ENCODE measurements around the gene MAP1S. TPM values are rescaled to one million over a fixed set of nuclear protein-coding genes. Genes with fewer than 3 reads are reported as not detected.

The MAP1S gene
- total and polyA plus RNA-seq, 2 of the 8 experiments (the other 6 are each of a cell fraction or from before 2014, with no cell fraction given) = 66.7 to 115 TPM

DNA sequence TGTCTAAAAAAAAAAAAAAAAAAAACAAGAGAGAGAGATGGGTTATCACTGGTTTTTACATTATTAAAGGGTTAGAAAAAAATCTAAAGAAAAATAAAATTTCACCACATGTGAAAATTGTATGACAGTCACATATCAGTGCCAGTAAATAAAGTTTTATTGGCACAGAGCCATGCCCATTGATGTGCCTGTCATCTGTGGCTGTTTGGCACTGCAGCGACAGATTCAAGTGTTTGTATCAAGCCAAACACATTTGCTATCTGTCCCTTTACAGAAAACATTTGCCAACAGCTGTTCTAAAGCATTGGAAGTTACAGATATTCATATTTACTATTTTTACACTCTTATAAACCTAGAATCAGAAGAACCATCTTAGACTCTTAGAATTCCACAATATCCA lies 48.3 kb downstream of the MAP1S start:
- Histone ChIP-seq H3K56ac (replicated peaks; ENCODE audit: insufficient read length, low read depth, low read length) (no peak overlapping the region), H2BK12ac (ENCODE audit: low read depth, low read length) (no peak overlapping the region), H3K4ac (replicated peaks; ENCODE audit: insufficient read length, low read depth, low read length) (no peak overlapping the region), H3K79me1 (ENCODE audit: low read depth, low read length) (no peaks in the 10 kb centered on the region), H3K23ac (ENCODE audit: insufficient read length) (no peak overlapping the region), H2BK120ac (replicated peaks; ENCODE audit: low read depth, low read length) (no peak overlapping the region), H3K4me2 (ENCODE audit: insufficient read depth in 1 of 2, low read depth in 2 of 2, low read length in 2 of 2) (no peak overlapping the region), H2BK5ac (ENCODE audit: low read depth, low read length) (no peak overlapping the region), H3K27me3 (replicated peaks in 1 of 4; ENCODE audit: control insufficient read depth in 3 of 4, extremely low read depth in 1 of 4, insufficient read depth in 3 of 4, low read length in 3 of 4) (no peaks in the 10 kb centered on the region), H4K91ac (replicated peaks; ENCODE audit: insufficient read length, low read length) (no peak overlapping the region), H3K14ac (ENCODE audit: insufficient read length) (no peak overlapping the region), H3K23me2 (ENCODE audit: low read depth, low read length) (no peaks in the 10 kb centered on the region), H2AFZ (ENCODE audit: low read length) (no peak overlapping the region), H4K5ac (ENCODE audit: insufficient read length, low read depth, low read length) (no peak overlapping the region), H4K20me1 (replicated peaks in 1 of 2; ENCODE audit: control insufficient read depth in 1 of 2, insufficient read depth in 2 of 2, low read length in 2 of 2) (no peaks in the 10 kb centered on the region), H2AK5ac (ENCODE audit: low read depth, low read length) (no peak overlapping the region), H3K36me3 (ENCODE audit: control insufficient read depth in 2 of 4, insufficient read depth in 4 of 4, low read length in 3 of 4) (peaks cover 0 to 2% (median 0%) of the 10 kb centered on the region in 4 experiments; a peak in 1 of 8 replicates), H3K9me3 (ENCODE audit: insufficient read depth in 2 of 2, low read depth in 1 of 2, low read length in 1 of 2) (no peaks in the 10 kb centered on the region), H4K8ac (ENCODE audit: extremely low read depth, insufficient read depth, low read length) (no peak overlapping the region), H3K18ac (ENCODE audit: extremely low read depth, low read length) (no peak overlapping the region), H3K9ac (replicated peaks in 1 of 4; ENCODE audit: extremely low read depth in 1 of 4, low read depth in 3 of 4, low read length in 3 of 4) (no peak overlapping the region), H2BK15ac (ENCODE audit: low read length) (no peak overlapping the region), H3K27ac (ENCODE audit: low read depth, low read length) (no peak overlapping the region), H2BK20ac (ENCODE audit: low read length) (no peak overlapping the region), H3K79me2 (ENCODE audit: control insufficient read depth in 1 of 2, insufficient read depth in 2 of 2, low read length in 2 of 2) (no peaks in the 10 kb centered on the region), H3K4me1 (replicated peaks in 1 of 4; ENCODE audit: control insufficient read depth in 3 of 4, insufficient read depth in 4 of 4, low read length in 3 of 4) (peaks cover 0 to 2% (median 0%) of the 10 kb centered on the region in 4 experiments; a peak in 2 of 7 replicates), H3K4me3 (ENCODE audit: extremely low read depth in 1 of 4, insufficient read depth in 2 of 4, low read depth in 3 of 4, low read length in 4 of 4) (no peak overlapping the region)
- TF ChIP-seq RNF2 (IDR thresholded peaks at IDR 0.05; ENCODE audit: borderline replicate concordance, low read depth, low read length, missing control alignments, poor library complexity, severe bottlenecking) (no peak), HDAC2 (IDR thresholded peaks at IDR 0.05; ENCODE audit: borderline replicate concordance in 1 of 2, low read depth in 2 of 2, low read length in 2 of 2) (no peak), BCL11A (IDR thresholded peaks at IDR 0.05; ENCODE audit: low read depth in 2 of 2, low read length in 2 of 2) (no peak), EZH2 (IDR thresholded peaks at IDR 0.05; ENCODE audit: low read depth, low read length, severe bottlenecking) (no peak), RBBP5 (IDR thresholded peaks at IDR 0.05; ENCODE audit: borderline replicate concordance, low read depth, low read length) (no peak), CTBP2 (IDR thresholded peaks at IDR 0.05; ENCODE audit: borderline replicate concordance, insufficient read depth, insufficient read length, low read length) (no peak), CBX8 (IDR thresholded peaks at IDR 0.05; ENCODE audit: borderline replicate concordance, low read depth, low read length) (no peak), EGR1 (IDR thresholded peaks at IDR 0.05; ENCODE audit: borderline replicate concordance, low read depth, low read length) (no peak), ZNF274 (IDR thresholded peaks at IDR 0.05; ENCODE audit: borderline replicate concordance, extremely low read depth, low read length) (no peak), TAF1 (IDR thresholded peaks at IDR 0.05; ENCODE audit: low read depth, low read length) (no peak), TCF12 (IDR thresholded peaks at IDR 0.05; ENCODE audit: low read depth, low read length) (no peak)
- ChIA-PET CTCF (ENCODE audit: partially characterized antibody) (interaction anchor here (0.6 to 4.1 kb wide), 17 partner anchors 9 to 161 kb away, joined by 3 to 38 read pairs (median 5); partner anchors contain the start of gene FCHO1), POLR2A (ENCODE audit: partially characterized antibody) (interaction anchor here (1.1 to 1.9 kb wide), 2 partner anchors 36 to 49 kb away, joined by 3 to 5 read pairs; partner anchors contain the start of gene MAP1S)
- DNase-seq (ENCODE audit: low read depth in 1 of 2, low spot score in 2 of 2) = no peak
- FAIRE-seq = no peak
- 88% methylated on average over 1 of the region's 1 CpG; no CpG with 5 or more reads in 1 of the 2 experiments for WGBS, 2 experiments (ENCODE audit: extremely low coverage in 1 of 2, insufficient coverage in 1 of 2, insufficient read length in 1 of 2, insufficient replicate concordance in 2 of 2, low coverage in 1 of 2, low lambda C conversion rate in 2 of 2, missing lambda C conversion rate in 1 of 2)
